ENCODE results near the gene ICOS. TPM values are rescaled to one million over a fixed set of nuclear protein-coding genes. Genes with fewer than 3 reads are reported as not detected.

Gene ICOS
- total RNA-seq, 1 experiment from 2014 or later = not detected

- no peak overlapping the region for H2BK5ac ChIP-seq (ENCODE audit: insufficient read length, low read length)
- peak overlapping the region in 1 of 3 experiments; percentile 86; a peak in 3 of 7 replicates for H3K27ac Mint-ChIP-seq
- H2BK12ac ChIP-seq (ENCODE audit: insufficient read length, low read depth, low read length) = no peak overlapping the region
- TF ChIP-seq, protein P1, sequence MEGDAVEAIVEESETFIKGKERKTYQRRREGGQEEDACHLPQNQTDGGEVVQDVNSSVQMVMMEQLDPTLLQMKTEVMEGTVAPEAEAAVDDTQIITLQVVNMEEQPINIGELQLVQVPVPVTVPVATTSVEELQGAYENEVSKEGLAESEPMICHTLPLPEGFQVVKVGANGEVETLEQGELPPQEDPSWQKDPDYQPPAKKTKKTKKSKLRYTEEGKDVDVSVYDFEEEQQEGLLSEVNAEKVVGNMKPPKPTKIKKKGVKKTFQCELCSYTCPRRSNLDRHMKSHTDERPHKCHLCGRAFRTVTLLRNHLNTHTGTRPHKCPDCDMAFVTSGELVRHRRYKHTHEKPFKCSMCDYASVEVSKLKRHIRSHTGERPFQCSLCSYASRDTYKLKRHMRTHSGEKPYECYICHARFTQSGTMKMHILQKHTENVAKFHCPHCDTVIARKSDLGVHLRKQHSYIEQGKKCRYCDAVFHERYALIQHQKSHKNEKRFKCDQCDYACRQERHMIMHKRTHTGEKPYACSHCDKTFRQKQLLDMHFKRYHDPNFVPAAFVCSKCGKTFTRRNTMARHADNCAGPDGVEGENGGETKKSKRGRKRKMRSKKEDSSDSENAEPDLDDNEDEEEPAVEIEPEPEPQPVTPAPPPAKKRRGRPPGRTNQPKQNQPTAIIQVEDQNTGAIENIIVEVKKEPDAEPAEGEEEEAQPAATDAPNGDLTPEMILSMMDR (conservative IDR thresholded peaks at IDR 0.05) = no peak
- no peak overlapping the region for H3K14ac ChIP-seq (ENCODE audit: insufficient read depth, low read length)
- no peak overlapping the region for H3K9ac ChIP-seq (ENCODE audit: extremely low read depth, insufficient read length, low read length)
- H2BK120ac ChIP-seq (ENCODE audit: low read depth, low read length, poor library complexity, severe bottlenecking) = no peak overlapping the region
- no peak overlapping the region for H3K18ac ChIP-seq (ENCODE audit: insufficient read length, low read depth, low read length)
- H3T11ph ChIP-seq (ENCODE audit: low read length) = no peak overlapping the region
- peak overlapping the region; percentile 32 for H2AFZ ChIP-seq (ENCODE audit: low read length)
- H3K23ac ChIP-seq (ENCODE audit: insufficient read length, low read depth, low read length) = no peak overlapping the region
- H3K4me2 ChIP-seq (ENCODE audit: insufficient read depth, insufficient read length, low read length) = no peak overlapping the region
- no peak overlapping the region for H2BK15ac ChIP-seq (ENCODE audit: low read depth, low read length)
- no peak overlapping the region for H4K8ac ChIP-seq (replicated peaks; ENCODE audit: insufficient read length, low read depth, low read length)
- H3K23me2 ChIP-seq (ENCODE audit: insufficient read length, low read depth, low read length, poor library complexity, severe bottlenecking) = no peaks in the 10 kb centered on the region
- 0 out of 2 replicates have a peak, but pooled peaks cover 2% of the 10 kb centered on the region for H3K27me3 Mint-ChIP-seq (ENCODE audit: low read depth)
- no peak overlapping the region for H3K27ac ChIP-seq (ENCODE audit: insufficient read length, low read depth, low read length)
- no peaks in the 10 kb centered on the region for H4K20me1 ChIP-seq (ENCODE audit: control insufficient read depth, insufficient read depth, insufficient read length)
- H3K56ac ChIP-seq (ENCODE audit: insufficient read length, low read depth, low read length) = no peak overlapping the region
- peaks cover 11 to 15% of the 10 kb centered on the region in 2 experiments for H3K4me1 Mint-ChIP-seq
- H4K5ac ChIP-seq (ENCODE audit: insufficient read length, low read depth, low read length) = no peak overlapping the region
- H3K9me3 Mint-ChIP-seq = no peaks in the 10 kb centered on the region
- no peak overlapping the region for H3K4me3 Mint-ChIP-seq
- DNase-seq = no peak
- no peaks in the 10 kb centered on the region for H3K79me2 ChIP-seq (ENCODE audit: insufficient read depth, low read length)
- H2AK5ac ChIP-seq (ENCODE audit: insufficient read length, low read length) = no peak overlapping the region
- no CpG with 5 or more reads among the region's 2 CpGs for WGBS (ENCODE audit: extremely low coverage, insufficient read length, low lambda C conversion rate)
- H3K79me1 ChIP-seq (ENCODE audit: insufficient read depth, low read depth, low read length, poor library complexity, severe bottlenecking) = no peaks in the 10 kb centered on the region
- no peaks in the 10 kb centered on the region for H3K9me3 ChIP-seq (ENCODE audit: control insufficient read depth, low read depth, low read length)
- H3K36me3 Mint-ChIP-seq (ENCODE audit: insufficient read depth in 1 of 3, low read depth in 3 of 3) = no peaks in the 10 kb centered on the region
- no peaks in the 10 kb centered on the region; the same call in 1 of the 2 replicates for H3K4me1 ChIP-seq (ENCODE audit: insufficient read depth, low read length)
- no peak overlapping the region for H3K4ac ChIP-seq (ENCODE audit: low read depth, low read length)
- no peaks in the 10 kb centered on the region for H3K27me3 ChIP-seq (ENCODE audit: insufficient read depth, low read length)
- no peak overlapping the region for H2BK20ac ChIP-seq (ENCODE audit: low read depth, low read length, poor library complexity, severe bottlenecking)
- H4K91ac ChIP-seq (ENCODE audit: insufficient read length, low read depth, low read length) = no peak overlapping the region
Measured at GRCh38 chr2:203975912-203976311, 39.3 kb downstream of the ICOS start.
